Stimulated activated naive CD8-positive, alpha-beta T cell treated with anti-CD3 and anti-CD28 coated beads, Interleukin-15, amount 100 ng/mL, for 72 hours (primary cell): ENCODE data around the gene ARHGAP31.
A peak's percentile ranks its signal among the peaks of the same experiment; 100 is the strongest.

Source experiments
- ATAC-seq: fragments of 150-1000 bp; cut with Tn5 transposase; 2 replicates; pipeline ENCODE4 v1.10.0; 2021; ENCODE audit warnings: mild to moderate bottlenecking, moderate library complexity
- DNase-seq, 2 donors: peaks; one replicate each; pipeline ENCODE4 v3.0.0; 2021 to 2022
- H3K27ac Mint-ChIP-seq, 2 donors: one replicate each; pipeline ENCODE4 v1.8.0; 2022; ENCODE audit warnings: mild to moderate bottlenecking in 2 of 2, mixed read lengths in 2 of 2, moderate library complexity in 2 of 2
- H3K27me3 Mint-ChIP-seq: one replicate; pipeline ENCODE4 v1.8.0; 2022; ENCODE audit warnings: mixed read lengths
- H3K4me1 Mint-ChIP-seq: one replicate; pipeline ENCODE4 v1.8.0; 2022; ENCODE audit warnings: mild to moderate bottlenecking, mixed read lengths
- H3K4me3 Mint-ChIP-seq, 2 donors: one replicate each; pipeline ENCODE4 v1.8.0; 2022; ENCODE audit warnings: mild to moderate bottlenecking in 2 of 2, mixed read lengths in 2 of 2, moderate library complexity in 1 of 2
- H3K9me3 Mint-ChIP-seq, 2 donors: one replicate each; pipeline ENCODE4 v1.8.0; 2022; ENCODE audit warnings: mixed read lengths in 2 of 2

The ARHGAP31 gene

GRCh38 chr3:119403201-119403600 lies 109.0 kb downstream of the ARHGAP31 start:
- no peaks in the 10 kb centered on the region for H3K9me3 Mint-ChIP-seq
- DNase-seq: no peak
- H3K4me1 Mint-ChIP-seq: peaks cover 11% of the 10 kb centered on the region
- no peak for ATAC-seq
- no peaks in the 10 kb centered on the region for H3K27me3 Mint-ChIP-seq
- H3K4me3 Mint-ChIP-seq: no peak overlapping the region
- peak overlapping the region in 1 of 2 donors; percentile 23 for H3K27ac Mint-ChIP-seq

- Mint-ChIP-seq H3K4me3 (no peak overlapping the region), H3K4me1 (peaks cover 11% of the 10 kb centered on the region), H3K27ac (no peak overlapping the region), H3K27me3 (no peaks in the 10 kb centered on the region), H3K9me3 (no peaks in the 10 kb centered on the region)
- ATAC-seq (no peak), DNase-seq (no peak)
Observed at GRCh38 chr3:119405315-119405714, 111.1 kb downstream of the ARHGAP31 start.

- H3K9me3 Mint-ChIP-seq: no peaks in the 10 kb centered on the region
- DNase-seq (no peak), ATAC-seq (no peak)
- H3K27ac Mint-ChIP-seq: no peak overlapping the region
- H3K4me1 Mint-ChIP-seq: no peaks in the 10 kb centered on the region
- no peaks in the 10 kb centered on the region for H3K27me3 Mint-ChIP-seq
- no peak overlapping the region for H3K4me3 Mint-ChIP-seq
Observed at GRCh38 chr3:119408243-119408950, 114.2 kb downstream of the ARHGAP31 start.

GRCh38 chr3:119409844-119410243 lies 115.7 kb downstream of the ARHGAP31 start:
- Mint-ChIP-seq H3K27me3 (no peaks in the 10 kb centered on the region), H3K4me1 (no peaks in the 10 kb centered on the region), H3K9me3 (no peaks in the 10 kb centered on the region), H3K27ac (no peak overlapping the region), H3K4me3 (no peak overlapping the region)
- no peak for DNase-seq
- ATAC-seq: no peak

- Mint-ChIP-seq H3K4me3 (no peak overlapping the region), H3K4me1 (no peaks in the 10 kb centered on the region), H3K27ac (no peak overlapping the region), H3K9me3 (no peaks in the 10 kb centered on the region), H3K27me3 (no peaks in the 10 kb centered on the region)
- ATAC-seq (no peak), DNase-seq (no peak)
Observed at GRCh38 chr3:119413603-119414280, 119.6 kb downstream of the ARHGAP31 start.

- no peaks in the 10 kb centered on the region for H3K4me1 Mint-ChIP-seq
- DNase-seq: no peak
Observed at GRCh38 chr3:119416873-119417272, 122.7 kb downstream of the ARHGAP31 start.

GRCh38 chr3:119417771-119418512 lies 123.8 kb downstream of the ARHGAP31 start:
- ATAC-seq (no peak), DNase-seq (no peak)
- Mint-ChIP-seq H3K27ac (no peak overlapping the region), H3K4me3 (no peak overlapping the region), H3K27me3 (no peaks in the 10 kb centered on the region), H3K4me1 (no peaks in the 10 kb centered on the region), H3K9me3 (peaks cover 0 to 10% of the 10 kb centered on the region in 2 donors)

More at GRCh38 chr3:119416873-119417272, 122.7 kb downstream of the ARHGAP31 start:
- no peaks in the 10 kb centered on the region for H3K27me3 Mint-ChIP-seq
- no peak for ATAC-seq
- H3K9me3 Mint-ChIP-seq: no peaks in the 10 kb centered on the region
- no peak overlapping the region for H3K4me3 Mint-ChIP-seq
- no peak overlapping the region for H3K27ac Mint-ChIP-seq

- H3K27ac Mint-ChIP-seq: no peak overlapping the region
- no peak for ATAC-seq
- no peaks in the 10 kb centered on the region for H3K27me3 Mint-ChIP-seq
- H3K9me3 Mint-ChIP-seq: peaks cover 0 to 17% of the 10 kb centered on the region in 2 donors
- no peak overlapping the region for H3K4me3 Mint-ChIP-seq
- H3K4me1 Mint-ChIP-seq: no peaks in the 10 kb centered on the region
- DNase-seq: no peak
Observed at GRCh38 chr3:119418641-119419040, 124.5 kb downstream of the ARHGAP31 start.

- Mint-ChIP-seq H3K9me3 (peaks cover 0 to 17% of the 10 kb centered on the region in 2 donors), H3K4me3 (no peak overlapping the region), H3K4me1 (no peaks in the 10 kb centered on the region), H3K27ac (no peak overlapping the region), H3K27me3 (no peaks in the 10 kb centered on the region)
- ATAC-seq (no peak), DNase-seq (no peak)
Observed at GRCh38 chr3:119420196-119420595, 126.0 kb downstream of the ARHGAP31 start.

- DNase-seq: no peak
- Mint-ChIP-seq H3K4me1 (no peaks in the 10 kb centered on the region), H3K4me3 (no peak overlapping the region), H3K9me3 (peaks cover 44 to 61% of the 10 kb centered on the region in 2 donors), H3K27me3 (no peaks in the 10 kb centered on the region), H3K27ac (no peak overlapping the region)
- ATAC-seq: no peak
Observed at GRCh38 chr3:119427669-119428068, 133.5 kb downstream of the ARHGAP31 start.

- no peak overlapping the region for H3K27ac Mint-ChIP-seq
- no peaks in the 10 kb centered on the region for H3K27me3 Mint-ChIP-seq
- H3K9me3 Mint-ChIP-seq: peaks cover 44 to 53% of the 10 kb centered on the region in 2 donors
- H3K4me3 Mint-ChIP-seq: no peak overlapping the region
- ATAC-seq (no peak), DNase-seq (no peak)
- no peaks in the 10 kb centered on the region for H3K4me1 Mint-ChIP-seq
Observed at GRCh38 chr3:119428538-119428937, 134.4 kb downstream of the ARHGAP31 start.

GRCh38 chr3:119433613-119434325 lies 139.6 kb downstream of the ARHGAP31 start:
- no peaks in the 10 kb centered on the region for H3K27me3 Mint-ChIP-seq
- DNase-seq (no peak), ATAC-seq (no peak)
- H3K27ac Mint-ChIP-seq: no peak overlapping the region
- no peak overlapping the region for H3K4me3 Mint-ChIP-seq
- peaks cover 22 to 29% of the 10 kb centered on the region in 2 donors for H3K9me3 Mint-ChIP-seq
- H3K4me1 Mint-ChIP-seq: no peaks in the 10 kb centered on the region

- Mint-ChIP-seq H3K27ac (peak overlapping the region in 1 of 2 donors; percentile 75), H3K9me3 (peaks cover 17 to 22% of the 10 kb centered on the region in 2 donors), H3K4me1 (no peaks in the 10 kb centered on the region), H3K4me3 (no peak overlapping the region), H3K27me3 (no peaks in the 10 kb centered on the region)
- ATAC-seq (no peak), DNase-seq (no peak)
Observed at GRCh38 chr3:119434703-119435102, 140.5 kb downstream of the ARHGAP31 start.

GRCh38 chr3:119436977-119437376 lies 142.8 kb downstream of the ARHGAP31 start:
- Mint-ChIP-seq H3K9me3 (peaks cover under 1% of the 10 kb centered on the region in 2 donors), H3K27me3 (no peaks in the 10 kb centered on the region), H3K4me3 (no peak overlapping the region), H3K4me1 (no peaks in the 10 kb centered on the region), H3K27ac (no peak overlapping the region)
- DNase-seq (no peak), ATAC-seq (no peak)

GRCh38 chr3:119437691-119438258 lies 143.6 kb downstream of the ARHGAP31 start:
- Mint-ChIP-seq H3K9me3 (no peaks in the 10 kb centered on the region), H3K4me3 (no peak overlapping the region), H3K27ac (no peak overlapping the region), H3K27me3 (no peaks in the 10 kb centered on the region), H3K4me1 (no peaks in the 10 kb centered on the region)
- DNase-seq (no peak), ATAC-seq (no peak)
